Mesenchymal stem cell (in vitro differentiated cells and primary cell): Measurements from ENCODE around the gene MED13L.

ENCODE experiments used
- DNase-seq: peaks from one replicate; pipeline ENCODE4 v3.0.0-alpha.2; 2013
- H2AFZ ChIP-seq: one replicate; pipeline ENCODE4 v1.6.1; 2013; ENCODE audit warnings: low read depth, mild to moderate bottlenecking, control low read depth, inconsistent platforms, low read length, moderate library complexity
- H2AK5ac ChIP-seq: 2 replicates; pipeline ENCODE4 v1.6.1; 2013; ENCODE audit warnings: low read length, moderate library complexity, mild to moderate bottlenecking, inconsistent platforms; ENCODE audit not compliant: severe bottlenecking
- H2BK120ac ChIP-seq: one replicate; pipeline ENCODE4 v1.6.1; 2013; ENCODE audit warnings: low read depth, mild to moderate bottlenecking, inconsistent platforms, low read length, moderate library complexity
- H2BK12ac ChIP-seq, 2 experiments: one replicate each; pipeline ENCODE4 v1.6.1; 2013; ENCODE audit warnings: inconsistent platforms in 2 of 2, low read length in 2 of 2, mild to moderate bottlenecking in 2 of 2, moderate library complexity in 2 of 2, control low read depth in 1 of 2
- H2BK15ac ChIP-seq: one replicate; pipeline ENCODE4 v1.6.1; 2013; ENCODE audit warnings: mild to moderate bottlenecking, low read depth, inconsistent platforms; ENCODE audit not compliant: poor library complexity, severe bottlenecking
- H2BK5ac ChIP-seq: 2 replicates; pipeline ENCODE4 v1.6.1; 2013; ENCODE audit warnings: low read depth, mild to moderate bottlenecking, low read length, control low read depth, inconsistent platforms; ENCODE audit not compliant: poor library complexity, severe bottlenecking
- H3K14ac ChIP-seq, 2 experiments: one replicate each; pipeline ENCODE4 v1.6.1; 2013; ENCODE audit warnings: inconsistent platforms in 2 of 2, low read length in 2 of 2, control low read depth in 1 of 2, mild to moderate bottlenecking in 1 of 2, moderate library complexity in 1 of 2
- H3K18ac ChIP-seq, 2 experiments: one replicate each; pipeline ENCODE4 v1.6.1; 2013; ENCODE audit warnings: inconsistent platforms in 2 of 2, low read length in 2 of 2, control low read depth in 1 of 2, low read depth in 1 of 2, mild to moderate bottlenecking in 1 of 2
- H3K23ac ChIP-seq, 2 experiments: one replicate each; pipeline ENCODE4 v1.6.1; 2013; ENCODE audit warnings: inconsistent platforms in 2 of 2, low read length in 2 of 2, mild to moderate bottlenecking in 2 of 2, moderate library complexity in 2 of 2, control low read depth in 1 of 2
- H3K27ac ChIP-seq: 2 replicates; pipeline ENCODE4 v1.5.1; 2013; ENCODE audit warnings: mild to moderate bottlenecking, moderate library complexity, low read length, control low read depth, inconsistent platforms; ENCODE audit not compliant: poor library complexity, severe bottlenecking
- H3K27me3 ChIP-seq, 2 experiments: 2 replicates each; pipeline versions ENCODE4 v1.6.1 to v1.7.0; 2013; ENCODE audit warnings: low read length in 2 of 2, mild to moderate bottlenecking in 2 of 2, moderate library complexity in 2 of 2, control low read depth in 1 of 2, inconsistent platforms in 1 of 2; ENCODE audit not compliant: control insufficient read depth in 1 of 2, insufficient read depth in 1 of 2
- H3K36me3 ChIP-seq, 2 experiments: 2 replicates each; pipeline versions ENCODE4 v1.6.1 to v1.7.0; 2013; ENCODE audit warnings: low read length in 2 of 2, control low read depth in 1 of 2, inconsistent platforms in 1 of 2, low read depth in 1 of 2, mild to moderate bottlenecking in 1 of 2; ENCODE audit not compliant: insufficient read depth in 2 of 2, control insufficient read depth in 1 of 2
- H3K4ac ChIP-seq, 2 experiments: one replicate each; pipeline ENCODE4 v1.6.1; 2013; ENCODE audit warnings: inconsistent platforms in 2 of 2, low read length in 2 of 2, mild to moderate bottlenecking in 2 of 2, moderate library complexity in 2 of 2, control low read depth in 1 of 2, low read depth in 1 of 2
- H3K4me1 ChIP-seq: 2 replicates; pipeline ENCODE4 v1.6.1; 2013; ENCODE audit warnings: low read depth, low read length, control low read depth; ENCODE audit not compliant: control insufficient read depth, insufficient read depth
- H3K4me2 ChIP-seq: 2 replicates; pipeline ENCODE4 v1.6.1; 2013; ENCODE audit warnings: low read length, mild to moderate bottlenecking, inconsistent platforms; ENCODE audit not compliant: poor library complexity, severe bottlenecking
- H3K4me3 ChIP-seq, 2 experiments: 2 replicates each; pipeline versions ENCODE4 v1.5.1 to v1.7.0; 2013; ENCODE audit warnings: low read length in 2 of 2, mild to moderate bottlenecking in 2 of 2, control low read depth in 1 of 2, low read depth in 1 of 2; ENCODE audit not compliant: insufficient read depth in 1 of 2
- H3K79me1 ChIP-seq: replicated peaks from 2 replicates; pipeline ENCODE4 v1.6.1; 2013; ENCODE audit warnings: mild to moderate bottlenecking, control low read depth, low read length, inconsistent platforms; ENCODE audit not compliant: poor library complexity, severe bottlenecking
- H3K9ac ChIP-seq: 2 replicates; pipeline ENCODE4 v1.7.0; 2013; ENCODE audit warnings: mild to moderate bottlenecking, low read length, moderate library complexity
- H3K9me3 ChIP-seq: 2 replicates; pipeline ENCODE4 v1.7.0; 2013; ENCODE audit warnings: mild to moderate bottlenecking, low read length; ENCODE audit not compliant: control insufficient read depth
- H4K8ac ChIP-seq: one replicate; pipeline ENCODE4 v1.6.1; 2013; ENCODE audit warnings: inconsistent platforms, mild to moderate bottlenecking, low read length, moderate library complexity
- H4K91ac ChIP-seq: one replicate; pipeline ENCODE4 v1.6.1; 2013; ENCODE audit warnings: mild to moderate bottlenecking, low read length, inconsistent platforms
- WGBS: methylation state at CpG from one replicate; pipeline ENCODE4 v1.1.7; 2013; ENCODE audit warnings: mixed read lengths; 5-methylcytosine and 5-hydroxymethylcytosine counted together

MED13L gene

GRCh38 chr12:115945491-115945885 is 332.0 kb downstream of the MED13L start:
- WGBS, result 72% methylated on average over 5 of the region's 5 CpGs

GRCh38 chr12:115944837-115945490 is 332.5 kb downstream of the MED13L start:
- Histone ChIP-seq H2BK120ac (no peak overlapping the region), H3K14ac (no peak overlapping the region), H3K27me3 (no peaks in the 10 kb centered on the region), H3K18ac (no peak overlapping the region), H3K9ac (no peak overlapping the region), H3K79me1 (no peaks in the 10 kb centered on the region), H3K36me3 (peaks cover 2 to 3% of the 10 kb centered on the region in 2 experiments), H2BK5ac (no peak overlapping the region), H3K27ac (no peak overlapping the region), H3K4me1 (peaks cover 4% of the 10 kb centered on the region), H3K23ac (no peak overlapping the region), H4K8ac (no peak overlapping the region), H2BK12ac (no peak overlapping the region), H3K9me3 (no peaks in the 10 kb centered on the region), H2BK15ac (no peak overlapping the region), H3K4me3 (no peak overlapping the region), H2AFZ (no peak overlapping the region), H4K91ac (no peak overlapping the region), H3K4me2 (no peak overlapping the region), H3K4ac (no peak overlapping the region), H2AK5ac (no peak overlapping the region)
- WGBS, result 88% methylated on average over 24 of the region's 24 CpGs
- no peak for DNase-seq

More at GRCh38 chr12:115945491-115945885, 332.0 kb downstream of the MED13L start:
- Histone ChIP-seq H3K9ac (no peak overlapping the region), H2BK5ac (no peak overlapping the region), H3K9me3 (no peaks in the 10 kb centered on the region), H3K4ac (no peak overlapping the region), H3K27ac (no peak overlapping the region), H2BK120ac (no peak overlapping the region), H2AFZ (no peak overlapping the region), H3K36me3 (peaks cover 7 to 9% of the 10 kb centered on the region in 2 experiments), H4K8ac (no peak overlapping the region), H2BK15ac (no peak overlapping the region), H3K18ac (no peak overlapping the region), H3K23ac (no peak overlapping the region), H3K4me2 (no peak overlapping the region), H4K91ac (no peak overlapping the region), H3K4me3 (no peak overlapping the region), H3K4me1 (peaks cover 4% of the 10 kb centered on the region), H2AK5ac (no peak overlapping the region), H3K27me3 (no peaks in the 10 kb centered on the region), H3K14ac (no peak overlapping the region), H2BK12ac (no peak overlapping the region), H3K79me1 (no peaks in the 10 kb centered on the region)
- no peak for DNase-seq

- no peak overlapping the region for H3K4me3 ChIP-seq
- peaks cover 4% of the 10 kb centered on the region for H3K4me1 ChIP-seq
- H3K14ac ChIP-seq, result no peak overlapping the region
- H2BK12ac ChIP-seq, result no peak overlapping the region
- no peak for DNase-seq
- no peak overlapping the region for H3K4me2 ChIP-seq
- H3K9me3 ChIP-seq, result peaks cover 2% of the 10 kb centered on the region
- H3K18ac ChIP-seq, result no peak overlapping the region
- H3K27ac ChIP-seq, result no peak overlapping the region
- H2BK15ac ChIP-seq, result no peak overlapping the region
- no peak overlapping the region for H2BK120ac ChIP-seq
- no peaks in the 10 kb centered on the region for H3K27me3 ChIP-seq
- no peak overlapping the region for H3K4ac ChIP-seq
- H4K8ac ChIP-seq, result no peak overlapping the region
- H2AFZ ChIP-seq, result no peak overlapping the region
- WGBS, result 94% methylated on average over 7 of the region's 8 CpGs
- H3K79me1 ChIP-seq, result no peaks in the 10 kb centered on the region
- no peak overlapping the region for H3K23ac ChIP-seq
- no peak overlapping the region for H4K91ac ChIP-seq
- H3K9ac ChIP-seq, result no peak overlapping the region
- no peaks in the 10 kb centered on the region for H3K36me3 ChIP-seq
- H2BK5ac ChIP-seq, result no peak overlapping the region
- no peak overlapping the region for H2AK5ac ChIP-seq
These were observed 333.1 kb downstream of the MED13L start for GRCh38 chr12:115944392-115944742.

- Histone ChIP-seq H4K91ac (no peak overlapping the region), H3K4me2 (no peak overlapping the region), H3K36me3 (no peaks in the 10 kb centered on the region), H3K4me1 (peaks cover 4% of the 10 kb centered on the region), H3K14ac (peak overlapping the region in 1 of 2 experiments; percentile 37), H3K23ac (no peak overlapping the region), H2AK5ac (no peak overlapping the region), H3K9me3 (peaks cover 6% of the 10 kb centered on the region), H4K8ac (no peak overlapping the region), H2BK5ac (no peak overlapping the region), H2AFZ (no peak overlapping the region), H2BK15ac (no peak overlapping the region), H3K4ac (no peak overlapping the region), H3K27ac (no peak overlapping the region), H3K4me3 (no peak overlapping the region), H2BK120ac (no peak overlapping the region), H3K79me1 (no peaks in the 10 kb centered on the region), H2BK12ac (no peak overlapping the region), H3K27me3 (no peaks in the 10 kb centered on the region), H3K18ac (no peak overlapping the region), H3K9ac (no peak overlapping the region)
- 87% methylated on average over 13 of the region's 13 CpGs for WGBS
- no peak for DNase-seq
These were observed 333.7 kb downstream of the MED13L start for GRCh38 chr12:115943630-115944391.
